Uterus (tissue), 4 donors: ENCODE data around the gene SLC7A7. TPM values are rescaled to one million over a fixed set of nuclear protein-coding genes. Genes with fewer than 3 reads are reported as not detected.
"Not testable (repeated sequence)": the region's sequence is repeated elsewhere in the genome, so short reads cannot be mapped to it uniquely, and the experiment has no call there.

Experiments used
- DNase-seq, 2 donors: peaks; one replicate each; pipeline ENCODE4 v3.0.0-alpha.2; 2019 to 2020
- H3K27ac ChIP-seq, 2 donors: fragments of 200-600 bp; sonication (generic); 1 replicate in 1 of 2; 2 replicates in 1 of 2; pipeline ENCODE4 v1.5.1; 2016 to 2018
- H3K27me3 ChIP-seq, 2 donors: fragments of 200-600 bp; sonication (generic); one replicate each; pipeline ENCODE4 v1.5.1; 2018 to 2019; ENCODE audit warnings: control low read depth in 1 of 2
- H3K36me3 ChIP-seq, 2 donors: fragments of 200-600 bp; sonication (generic); one replicate each; pipeline ENCODE4 v1.5.1; 2019; ENCODE audit warnings: control low read depth in 1 of 2
- H3K4me1 ChIP-seq, 2 donors: fragments of 200-600 bp; sonication (generic); one replicate each; pipeline ENCODE4 v1.5.1; 2018 to 2019; ENCODE audit warnings: control low read depth in 1 of 2
- H3K4me3 ChIP-seq, 2 donors: fragments of 200-600 bp; sonication (generic); 1 replicate in 1 of 2; 2 replicates in 1 of 2; pipeline ENCODE4 v1.5.1; 2018 to 2019; ENCODE audit warnings: mild to moderate bottlenecking in 1 of 2
- H3K9me3 ChIP-seq, 2 donors: fragments of 200-600 bp; sonication (generic); one replicate each; pipeline ENCODE4 v1.5.1; 2019; ENCODE audit warnings: control low read depth in 1 of 2
- CTCF ChIP-seq, 4 experiments: fragments of 200-600 bp in 2 of 4; fragments of 450-650 bp in 2 of 4; sonication (generic) in 2 of 4; IDR thresholded peaks; one replicate each; pipeline ENCODE4 v1.5.1; 2016 to 2019; ENCODE audit warnings: antibody characterized with exemption in 4 of 4, mild to moderate bottlenecking in 2 of 4, moderate library complexity in 1 of 4
- POLR2A ChIP-seq, 2 donors: fragments of 450-650 bp; IDR thresholded peaks; one replicate each; pipeline ENCODE4 v1.6.1; 2016; ENCODE audit warnings: antibody characterized with exemption in 2 of 2, mild to moderate bottlenecking in 1 of 2, moderate library complexity in 1 of 2
- intact Hi-C: fragments of 100-400 bp; cut with DNase I; formaldehyde crosslinking; loops from one replicate; pipeline ENCODE4 v1.15.1; 2023; ENCODE audit warnings: low total_unique reads
- total RNA-seq, 4 donors: library from RNA; depleted of rRNA in 3 of 4; stranded (reverse); fragments of >200 nt in 3 of 4; gene quantifications; one replicate each; pipeline versions ENCODE4 v1.1.0 to v1.2.4, GENCODE V29; 2014 to 2023
- donor health status: DM: yes; HTN: yes; CAD: no.

The SLC7A7 gene
- total RNA-seq, 4 donors from 2014 or later, result 2.8 to 15.6 (median 6.8) TPM

GRCh38 chr14:22740020-22740419, 75.2 kb downstream of the SLC7A7 start:
- no peak overlapping the region for H3K4me3 ChIP-seq
- TF ChIP-seq CTCF (IDR thresholded peaks at IDR 0.05) (no peak), POLR2A (IDR thresholded peaks at IDR 0.05) (no peak)
- no peak overlapping the region for H3K27ac ChIP-seq
- H3K9me3 ChIP-seq, result no peaks in the 10 kb centered on the region
- intact Hi-C loops, result no loop called here
- H3K4me1 ChIP-seq, result no peaks in the 10 kb centered on the region
- no peaks in the 10 kb centered on the region for H3K27me3 ChIP-seq
- H3K36me3 ChIP-seq, result no peaks in the 10 kb centered on the region
- no peak for DNase-seq

GRCh38 chr14:22739423-22739822, 75.8 kb downstream of the SLC7A7 start:
- H3K9me3 ChIP-seq, result no peaks in the 10 kb centered on the region
- H3K4me1 ChIP-seq, result no peaks in the 10 kb centered on the region
- intact Hi-C loops, result no loop called here
- DNase-seq, result no peak
- H3K4me3 ChIP-seq, result no peak overlapping the region
- no peaks in the 10 kb centered on the region for H3K27me3 ChIP-seq
- TF ChIP-seq CTCF (IDR thresholded peaks at IDR 0.05), result no peak
- TF ChIP-seq POLR2A (IDR thresholded peaks at IDR 0.05), result no peak
- no peak overlapping the region for H3K27ac ChIP-seq
- H3K36me3 ChIP-seq, result no peaks in the 10 kb centered on the region

GRCh38 chr14:22737052-22737451, 78.2 kb downstream of the SLC7A7 start:
- H3K27me3 ChIP-seq, result no peaks in the 10 kb centered on the region
- no peaks in the 10 kb centered on the region for H3K36me3 ChIP-seq
- no peaks in the 10 kb centered on the region for H3K4me1 ChIP-seq
- H3K27ac ChIP-seq, result no peak overlapping the region
- H3K4me3 ChIP-seq, result no peak overlapping the region
- TF ChIP-seq CTCF (IDR thresholded peaks at IDR 0.05), result no peak
- TF ChIP-seq POLR2A (IDR thresholded peaks at IDR 0.05), result no peak
- intact Hi-C loops, result no loop called here
- no peak for DNase-seq
- H3K9me3 ChIP-seq, result no peaks in the 10 kb centered on the region

GRCh38 chr14:22736384-22736783, 78.9 kb downstream of the SLC7A7 start:
- H3K27me3 ChIP-seq, H3K9me3 ChIP-seq, H3K4me1 ChIP-seq, H3K36me3 ChIP-seq, intact Hi-C loops, H3K4me3 ChIP-seq, DNase-seq, H3K27ac ChIP-seq: not testable (repeated sequence)

GRCh38 chr14:22735096-22735495, 80.1 kb downstream of the SLC7A7 start:
- no peak overlapping the region for H3K4me3 ChIP-seq
- no peak for DNase-seq
- intact Hi-C loops, result no loop called here
- no peaks in the 10 kb centered on the region for H3K4me1 ChIP-seq
- no peaks in the 10 kb centered on the region for H3K27me3 ChIP-seq
- H3K27ac ChIP-seq, result no peak overlapping the region
- no peaks in the 10 kb centered on the region for H3K36me3 ChIP-seq
- no peaks in the 10 kb centered on the region for H3K9me3 ChIP-seq
- TF ChIP-seq POLR2A (IDR thresholded peaks at IDR 0.05), result no peak
- TF ChIP-seq CTCF (IDR thresholded peaks at IDR 0.05), result no peak

GRCh38 chr14:22733829-22734228, 81.4 kb downstream of the SLC7A7 start:
- H3K27ac ChIP-seq, result no peak overlapping the region
- H3K4me1 ChIP-seq, result no peaks in the 10 kb centered on the region
- H3K27me3 ChIP-seq, result no peaks in the 10 kb centered on the region
- no peak for TF ChIP-seq POLR2A (IDR thresholded peaks at IDR 0.05)
- TF ChIP-seq CTCF (IDR thresholded peaks at IDR 0.05), result no peak
- intact Hi-C loops, result no loop called here
- no peak overlapping the region for H3K4me3 ChIP-seq
- DNase-seq, result no peak
- no peaks in the 10 kb centered on the region for H3K9me3 ChIP-seq
- H3K36me3 ChIP-seq, result no peaks in the 10 kb centered on the region

GRCh38 chr14:22732062-22732461, 83.2 kb downstream of the SLC7A7 start:
- intact Hi-C loops, result not testable (repeated sequence)

More at GRCh38 chr14:22732062-22732461, 83.2 kb downstream of the SLC7A7 start:
- not testable (repeated sequence) for H3K27ac ChIP-seq, H3K4me1 ChIP-seq, H3K27me3 ChIP-seq, H3K4me3 ChIP-seq, H3K36me3 ChIP-seq, DNase-seq, H3K9me3 ChIP-seq
